Kidney (tissue), 14 donors: ENCODE data around the gene CORO7. TPM values are rescaled to one million over a fixed set of nuclear protein-coding genes. Genes with fewer than 3 reads are reported as not detected.
A peak's percentile ranks its signal among the peaks of the same experiment; 100 is the strongest.
"Not testable (repeated sequence)": the region's sequence is repeated elsewhere in the genome, so short reads cannot be mapped to it uniquely, and the experiment has no call there.

Experiments
- DNase-seq, 5 donors: peaks; one replicate each; pipeline ENCODE4 v3.0.0-alpha.2; 2013 to 2020
- FAIRE-seq: peaks from 2 replicates; lab custom pipeline; 2012; peaks lifted over from hg19 to GRCh38; lab: Jason Lieb, UNC
- H3K27ac ChIP-seq, 2 donors: one replicate each; pipeline ENCODE4 v1.7.0; 2013; ENCODE audit warnings: low read depth in 2 of 2, low read length in 2 of 2, inconsistent platforms in 1 of 2
- H3K27me3 ChIP-seq: one replicate; pipeline ENCODE4 v1.7.1; 2013; ENCODE audit warnings: low read length, inconsistent platforms; ENCODE audit not compliant: control insufficient read depth, insufficient read depth
- H3K36me3 ChIP-seq, 3 donors: one replicate each; pipeline versions ENCODE4 v1.7.0 to v1.7.1; 2013; ENCODE audit warnings: low read length in 3 of 3, control low read depth in 1 of 3, inconsistent platforms in 1 of 3; ENCODE audit not compliant: insufficient read depth in 3 of 3, control insufficient read depth in 2 of 3
- H3K4me1 ChIP-seq, 3 donors: one replicate each; pipeline versions ENCODE4 v1.7.0 to v1.7.1; 2013; ENCODE audit warnings: low read length in 3 of 3, inconsistent platforms in 1 of 3, low read depth in 1 of 3; ENCODE audit not compliant: control insufficient read depth in 2 of 3, insufficient read depth in 2 of 3
- H3K4me3 ChIP-seq, 3 donors: one replicate each; pipeline versions ENCODE4 v1.7.0 to v1.8.1; 2013; ENCODE audit warnings: low read length in 3 of 3, control low read depth in 1 of 3, inconsistent platforms in 1 of 3
- H3K9ac ChIP-seq, 3 donors: one replicate each; pipeline versions ENCODE4 v1.7.0 to v1.7.1; 2013; ENCODE audit warnings: low read length in 3 of 3, control low read depth in 1 of 3, inconsistent platforms in 1 of 3
- H3K9me3 ChIP-seq, 3 donors: one replicate each; pipeline versions ENCODE4 v1.7.0 to v1.7.1; 2013; ENCODE audit warnings: low read length in 3 of 3, control low read depth in 1 of 3, inconsistent platforms in 1 of 3; ENCODE audit not compliant: control insufficient read depth in 2 of 3, insufficient read depth in 1 of 3
- CTCF ChIP-seq: IDR thresholded peaks from 3 replicates; pipeline ENCODE4 v1.5.1; 2012; ENCODE audit warnings: mild to moderate bottlenecking, moderate library complexity, borderline replicate concordance; ENCODE audit not compliant: insufficient read depth; ENCODE audit errors: extremely low read depth
- intact Hi-C: fragments of 100-400 bp; cut with DNase I; formaldehyde crosslinking; loops from one replicate; pipeline ENCODE4 v1.11.1; 2022
- polyA plus RNA-seq: library from polyadenylated mRNA; stranded (reverse); fragments of 350-450 nt; fragmentation: Illumina TruSeq; extraction: RNeasy Lipid Tissue Mini Kit (QIAGEN cat#74804); gene quantifications from one replicate; pipeline ENCODE4 v1.2.3, GENCODE V29; 2014; ENCODE audit warnings: low read depth, low replicate concordance; ENCODE audit not compliant: insufficient read depth
- total RNA-seq: library from RNA; stranded (reverse); fragmentation: NEBNext Ultra II Directional; extraction: Animal tissue kit (Norgen Biotek cat#: 25700); gene quantifications from one replicate; pipeline ENCODE4 v1.2.1, GENCODE V29; 2021
- donor health status: control.
- donor health status: control.
- donor health status: control.
- donor health status: control.
- donor health status: control.
- donor health status: DM: yes; HTN: yes; CAD: no.
- donor health status: Normal renal cell carcinoma (clear cell type).

Gene CORO7
- total and polyA plus RNA-seq, 2 donors from 2014 or later = 9.8 to 50.1 TPM

- Histone ChIP-seq H3K27ac (peak overlapping the region in 1 of 2 donors; percentile 6), H3K4me3 (no peak overlapping the region), H3K27me3 (no peaks in the 10 kb centered on the region), H3K9ac (no peak overlapping the region), H3K36me3 (peaks cover 0 to 4% (median 0%) of the 10 kb centered on the region in 3 donors), H3K4me1 (peaks cover 0 to 3% (median 0%) of the 10 kb centered on the region in 3 donors), H3K9me3 (no peaks in the 10 kb centered on the region)
- TF ChIP-seq CTCF = no peak
- intact Hi-C loops = no loop called here
- DNase-seq = peak in 1 of 5 donors; percentile 50
- no peak for FAIRE-seq
Observed at GRCh38 chr16:4344983-4345835, 71.2 kb downstream of the CORO7 start.

GRCh38 chr16:4344300-4344982 is 72.0 kb downstream of the CORO7 start:
- H3K4me3 ChIP-seq, H3K36me3 ChIP-seq, intact Hi-C loops, DNase-seq, FAIRE-seq, H3K4me1 ChIP-seq, H3K9ac ChIP-seq, H3K27me3 ChIP-seq, H3K9me3 ChIP-seq: not testable (repeated sequence)
- peak overlapping the region in 1 of 2 donors; percentile 6 for H3K27ac ChIP-seq

GRCh38 chr16:4342866-4343744 is 73.3 kb downstream of the CORO7 start:
- DNase-seq = no peak
- Histone ChIP-seq H3K9me3 (no peaks in the 10 kb centered on the region), H3K27me3 (no peaks in the 10 kb centered on the region), H3K4me1 (peaks cover 0 to 9% (median 0%) of the 10 kb centered on the region in 3 donors), H3K27ac (no peak overlapping the region), H3K4me3 (no peak overlapping the region), H3K9ac (no peak overlapping the region), H3K36me3 (peaks cover 0 to 4% (median 0%) of the 10 kb centered on the region in 3 donors)
- no peak for TF ChIP-seq CTCF
- intact Hi-C loops = no loop called here
- FAIRE-seq = no peak
